Measurements from ENCODE around the gene SLC9A4.

- TF ChIP-seq CTCF (IDR thresholded peaks at IDR 0.05) = peak in 2 of 4 experiments; percentile 27 to 29
- TF ChIP-seq POLR2AphosphoS5 (IDR thresholded peaks at IDR 0.05) = no peak
Measured at GRCh38 chr2:102449370-102449974, 23.6 kb upstream of the SLC9A4 start.
